Prostate gland (tissue), 2 donors: Measurements from ENCODE around the gene SCN4A. TPM values are rescaled to one million over a fixed set of nuclear protein-coding genes. Genes with fewer than 3 reads are reported as not detected.
A peak's percentile ranks its signal among the peaks of the same experiment; 100 is the strongest.

ENCODE experiments used
- DNase-seq: peaks from one replicate; pipeline ENCODE4 v3.0.0-alpha.2; 2019; ENCODE audit warnings: low spot score
- H3K27ac ChIP-seq, 2 donors: fragments of 200-600 bp; sonication (generic); 2 replicates each; pipeline ENCODE4 v1.5.1; 2017 to 2019
- H3K27me3 ChIP-seq: fragments of 200-600 bp; sonication (generic); replicated peaks from 2 replicates; pipeline ENCODE4 v1.5.1; 2019; ENCODE audit not compliant: insufficient read depth
- H3K36me3 ChIP-seq, 2 donors: fragments of 200-600 bp; sonication (generic); 1 replicate in 1 of 2; 2 replicates in 1 of 2; pipeline versions ENCODE4 v1.5.1 to v1.8.1; 2017 to 2019
- H3K4me1 ChIP-seq: fragments of 200-600 bp; sonication (generic); replicated peaks from 2 replicates; pipeline ENCODE4 v1.5.1; 2019
- H3K4me3 ChIP-seq, 2 donors: fragments of 200-600 bp; sonication (generic); 2 replicates each; pipeline ENCODE4 v1.5.1; 2017 to 2019
- H3K9me3 ChIP-seq: fragments of 200-600 bp; sonication (generic); 2 replicates; pipeline ENCODE4 v1.5.1; 2017
- CTCF ChIP-seq, 4 experiments: fragments of 200-600 bp in 2 of 4; fragments of 450-650 bp in 2 of 4; sonication (generic) in 2 of 4; IDR thresholded peaks; 1 replicate in 3 of 4; 2 replicates in 1 of 4; pipeline ENCODE4 v1.5.1; 2016 to 2019; ENCODE audit warnings: antibody characterized with exemption in 4 of 4, mild to moderate bottlenecking in 2 of 4, moderate library complexity in 2 of 4
- POLR2A ChIP-seq: fragments of 450-650 bp; IDR thresholded peaks from one replicate; pipeline ENCODE4 v1.6.1; 2016; ENCODE audit warnings: antibody characterized with exemption, mild to moderate bottlenecking
- POLR2AphosphoS5 ChIP-seq: sonication (generic); formaldehyde crosslinking; IDR thresholded peaks from one replicate; pipeline ENCODE4 v1.6.1; 2017; ENCODE audit warnings: antibody characterized with exemption
- WGBS: methylation state at CpG from one replicate; pipeline ENCODE4 v1.1.5; 2018; 5-methylcytosine and 5-hydroxymethylcytosine counted together
- intact Hi-C: fragments of 100-400 bp; cut with DNase I; formaldehyde crosslinking; loops from one replicate; pipeline ENCODE4 v1.14.2; 2022
- total RNA-seq, 2 donors: library from RNA; depleted of rRNA; stranded (reverse); fragments of >200 nt; gene quantifications; one replicate each; pipeline ENCODE4 v1.1.0, GENCODE V29; 2016

SCN4A gene
- total RNA-seq, 2 donors from 2014 or later, result 0.23 TPM

- intact Hi-C loops, result no loop called here
- H3K4me1 ChIP-seq, result no peaks in the 10 kb centered on the region
Observed at GRCh38 chr17:63929860-63930766, 42.6 kb downstream of the SCN4A start.

GRCh38 chr17:63928966-63929695 is 43.6 kb downstream of the SCN4A start:
- WGBS, result 91% methylated on average over 10 of the region's 10 CpGs

More at GRCh38 chr17:63929860-63930766, 42.6 kb downstream of the SCN4A start:
- Histone ChIP-seq H3K36me3 (no peaks in the 10 kb centered on the region), H3K27ac (no peak overlapping the region), H3K27me3 (no peaks in the 10 kb centered on the region), H3K4me3 (no peak overlapping the region), H3K9me3 (no peaks in the 10 kb centered on the region)
- TF ChIP-seq POLR2A (no peak), CTCF (IDR thresholded peaks at IDR 0.05) (no peak), POLR2AphosphoS5 (no peak)
- peak; percentile 33 for DNase-seq
- 49% methylated on average over 23 of the region's 24 CpGs for WGBS

GRCh38 chr17:63928172-63928666 is 44.5 kb downstream of the SCN4A start:
- no peaks in the 10 kb centered on the region for H3K4me1 ChIP-seq
- TF ChIP-seq POLR2A, result no peak
- no peak for TF ChIP-seq CTCF (IDR thresholded peaks at IDR 0.05)
- no peak for TF ChIP-seq POLR2AphosphoS5
- intact Hi-C loops, result no loop called here
- H3K27ac ChIP-seq, result no peak overlapping the region
- no peaks in the 10 kb centered on the region for H3K9me3 ChIP-seq
- WGBS, result 84% methylated on average over 10 of the region's 10 CpGs
- H3K27me3 ChIP-seq, result no peaks in the 10 kb centered on the region
- H3K4me3 ChIP-seq, result no peak overlapping the region
- no peaks in the 10 kb centered on the region for H3K36me3 ChIP-seq
- DNase-seq, result no peak

More at GRCh38 chr17:63928966-63929695, 43.6 kb downstream of the SCN4A start:
- DNase-seq, result no peak
- Histone ChIP-seq H3K27ac (no peak overlapping the region), H3K4me1 (no peaks in the 10 kb centered on the region), H3K27me3 (no peaks in the 10 kb centered on the region), H3K36me3 (no peaks in the 10 kb centered on the region), H3K9me3 (no peaks in the 10 kb centered on the region), H3K4me3 (no peak overlapping the region)
- intact Hi-C loops, result no loop called here
- no peak for TF ChIP-seq POLR2AphosphoS5
- TF ChIP-seq CTCF (IDR thresholded peaks at IDR 0.05), result no peak

- intact Hi-C loops, result no loop called here
Observed at GRCh38 chr17:63927464-63928171, 45.1 kb downstream of the SCN4A start.

More at GRCh38 chr17:63927464-63928171, 45.1 kb downstream of the SCN4A start:
- WGBS, result 73% methylated on average over 8 of the region's 8 CpGs
- Histone ChIP-seq H3K27ac (no peak overlapping the region), H3K4me1 (no peaks in the 10 kb centered on the region), H3K9me3 (no peaks in the 10 kb centered on the region), H3K4me3 (no peak overlapping the region), H3K36me3 (no peaks in the 10 kb centered on the region), H3K27me3 (no peaks in the 10 kb centered on the region)
- no peak for DNase-seq
- TF ChIP-seq POLR2A (no peak), CTCF (IDR thresholded peaks at IDR 0.05) (no peak)
